BJ (cell line): Measurements from ENCODE around the gene DOHH. TPM values are rescaled to one million over a fixed set of nuclear protein-coding genes. Genes with fewer than 3 reads are reported as not detected.
"Not testable (repeated sequence)": the region's sequence is repeated elsewhere in the genome, so short reads cannot be mapped to it uniquely, and the experiment has no call there.

Experiments
- CTCF ChIA-PET: fragments of 350-600 bp; formaldehyde crosslinking; extraction: SDS; loops from one replicate; lab custom pipeline; 2021; ENCODE audit warnings: antibody characterized with exemption, inconsistent platforms; lab: Yijun Ruan, JAX
- POLR2A ChIA-PET: fragments of 300-600 bp; sonication (Branson Sonifier 250); formaldehyde crosslinking; extraction: SDS; loops from one replicate; lab custom pipeline; 2021; ENCODE audit warnings: antibody characterized with exemption; lab: Charles Lee
- DNase-seq: peaks from one replicate; pipeline ENCODE4 v3.0.0-alpha.2; 2011; ENCODE audit warnings: low read depth
- H3K27me3 ChIP-seq: 2 replicates; pipeline ENCODE4 v1.6.0; 2011; ENCODE audit warnings: low read length; ENCODE audit not compliant: control insufficient read depth, insufficient read depth
- H3K36me3 ChIP-seq: 2 replicates; pipeline ENCODE4 v1.5.1; 2011; ENCODE audit warnings: low read length; ENCODE audit not compliant: control insufficient read depth, insufficient read depth
- H3K4me3 ChIP-seq: 2 replicates; pipeline ENCODE4 v1.5.1; 2011; ENCODE audit warnings: low read depth, mild to moderate bottlenecking, control low read depth, low read length
- CTCF ChIP-seq: IDR thresholded peaks from 2 replicates; pipeline ENCODE4 v1.5.1; 2011; ENCODE audit warnings: low read depth, mild to moderate bottlenecking, control low read depth, inconsistent platforms, low read length, moderate library complexity; ENCODE audit not compliant: insufficient read depth
- polyA plus RNA-seq: library from polyadenylated mRNA; depleted of rRNA; stranded (reverse); fragments of >200 nt; gene quantifications from 2 replicates; pipeline ENCODE4 v1.2.3, GENCODE V29; 2011

The DOHH gene
- polyA plus RNA-seq, 1 experiment, result 8.3 TPM

GRCh38 chr19:3455960-3456601 lies 44.4 kb downstream of the DOHH start:
- Histone ChIP-seq H3K36me3 (peaks cover 42% of the 10 kb centered on the region), H3K27me3 (no peaks in the 10 kb centered on the region), H3K4me3 (no peak overlapping the region)
- POLR2A ChIA-PET, result no interaction called here
- no peak for DNase-seq
- CTCF ChIA-PET, result no interaction called here
- TF ChIP-seq CTCF, result no peak

- CTCF ChIA-PET, result no interaction called here
- Histone ChIP-seq H3K4me3 (no peak overlapping the region), H3K27me3 (no peaks in the 10 kb centered on the region), H3K36me3 (peaks cover 42% of the 10 kb centered on the region)
- no peak for DNase-seq
- TF ChIP-seq CTCF, result no peak
- POLR2A ChIA-PET, result no interaction called here
Observed at GRCh38 chr19:3455393-3455955, 45.0 kb downstream of the DOHH start.

GRCh38 chr19:3454656-3455392 lies 45.6 kb downstream of the DOHH start:
- TF ChIP-seq CTCF, result no peak
- peaks cover 40% of the 10 kb centered on the region for H3K36me3 ChIP-seq
- H3K4me3 ChIP-seq, result no peak overlapping the region
- DNase-seq, result no peak
- no peaks in the 10 kb centered on the region for H3K27me3 ChIP-seq
- POLR2A ChIA-PET, result no interaction called here
- CTCF ChIA-PET, result no interaction called here

GRCh38 chr19:3453840-3454239 lies 46.6 kb downstream of the DOHH start:
- H3K36me3 ChIP-seq, result peaks cover 42% of the 10 kb centered on the region
- no peaks in the 10 kb centered on the region for H3K27me3 ChIP-seq
- ChIA-PET CTCF (no interaction called here), POLR2A (no interaction called here)
- TF ChIP-seq CTCF, result no peak
- no peak overlapping the region for H3K4me3 ChIP-seq
- DNase-seq, result no peak

- H3K27me3 ChIP-seq, DNase-seq, POLR2A ChIA-PET, H3K4me3 ChIP-seq, CTCF ChIA-PET: not testable (repeated sequence)
- peaks cover 43% of the 10 kb centered on the region for H3K36me3 ChIP-seq
Observed at GRCh38 chr19:3452942-3453214, 47.6 kb downstream of the DOHH start.
